Activated CD8-positive, alpha-beta memory T cell treated with anti-CD3 and anti-CD28 coated beads, Interleukin-2, amount 50 U/mL, for 24 hours (primary cell): ENCODE data around the gene MYZAP.

Experiments used
- DNase-seq: peaks from one replicate; pipeline ENCODE4 v3.0.0-alpha.2; 2020; ENCODE audit errors: extremely low read depth

The MYZAP gene

DNA sequence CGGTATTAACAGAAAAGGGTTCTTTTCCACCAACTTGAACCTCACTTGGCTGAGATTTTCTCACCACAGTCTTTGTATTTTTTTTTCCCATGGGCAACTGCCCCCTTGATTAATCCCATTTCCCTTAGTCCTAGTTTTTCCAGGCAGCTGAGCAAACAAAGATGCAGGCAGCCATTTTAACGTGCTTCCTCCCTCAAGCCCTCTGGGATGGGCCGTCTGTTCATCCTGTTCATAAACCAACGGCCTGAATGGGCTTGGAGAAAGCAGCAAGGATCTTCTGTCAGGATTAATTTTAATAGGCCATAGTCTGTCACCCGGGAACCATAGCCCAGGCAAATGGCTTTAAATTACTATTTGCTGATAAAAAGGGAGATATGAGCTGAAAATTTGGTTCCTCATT, 104.4 kb downstream of the MYZAP start:
- no peak for DNase-seq

- DNase-seq, result no peak
Observed at GRCh38 chr15:57697588-57697987, 105.9 kb downstream of the MYZAP start.

- no peak for DNase-seq
Observed at GRCh38 chr15:57698243-57698642, 106.5 kb downstream of the MYZAP start.

GRCh38 chr15:57698991-57699390, 107.3 kb downstream of the MYZAP start:
- DNase-seq, result no peak

DNA sequence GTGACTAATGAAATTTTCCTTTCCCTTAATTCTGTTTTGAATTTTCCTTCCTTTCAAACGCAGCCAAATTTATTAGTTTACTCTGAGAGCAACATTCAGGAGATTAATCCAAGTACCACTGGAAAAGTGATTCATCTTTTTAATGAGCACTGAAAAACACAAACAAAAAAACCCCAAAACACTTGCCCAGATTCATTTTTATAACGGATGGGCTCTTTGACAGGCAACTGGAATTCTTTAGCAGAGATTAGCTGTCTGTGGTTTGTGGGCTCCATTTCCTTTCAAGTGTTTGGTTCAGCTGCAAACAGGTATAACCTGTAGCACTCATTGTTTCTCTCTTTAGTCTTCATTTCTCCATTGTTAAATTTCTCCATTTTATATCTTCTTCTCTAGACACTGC, 111.7 kb downstream of the MYZAP start:
- no peak for DNase-seq

DNA sequence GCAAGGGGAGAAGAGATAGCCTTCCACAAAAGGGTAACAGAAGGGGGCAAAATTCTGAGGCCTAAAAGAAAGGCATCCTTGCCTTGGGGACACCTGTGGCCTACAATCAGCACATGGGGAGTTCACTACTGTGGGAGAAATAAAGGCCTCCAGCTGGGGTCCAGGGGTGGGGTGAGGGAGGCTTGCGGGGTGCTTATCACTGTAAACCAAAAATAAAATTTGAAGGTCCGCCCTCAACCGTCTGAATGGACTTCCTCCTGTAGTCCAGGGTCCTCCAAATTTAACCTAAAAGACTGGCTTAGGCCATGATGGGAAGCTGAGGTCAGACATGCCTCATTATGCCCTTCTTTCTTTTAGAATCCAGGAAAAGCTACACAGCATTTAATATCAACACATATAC, 112.7 kb downstream of the MYZAP start:
- DNase-seq, result no peak

GRCh38 chr15:57705746-57706404, 114.2 kb downstream of the MYZAP start:
- no peak for DNase-seq

- peak; percentile 85 for DNase-seq
Observed at GRCh38 chr15:57706405-57707209, 114.9 kb downstream of the MYZAP start, which contains the start of gene POLR2M. POLR2M (plus strand) TSS chr15:57706714; CDS start chr15:57706843, 129 bp downstream.

DNA sequence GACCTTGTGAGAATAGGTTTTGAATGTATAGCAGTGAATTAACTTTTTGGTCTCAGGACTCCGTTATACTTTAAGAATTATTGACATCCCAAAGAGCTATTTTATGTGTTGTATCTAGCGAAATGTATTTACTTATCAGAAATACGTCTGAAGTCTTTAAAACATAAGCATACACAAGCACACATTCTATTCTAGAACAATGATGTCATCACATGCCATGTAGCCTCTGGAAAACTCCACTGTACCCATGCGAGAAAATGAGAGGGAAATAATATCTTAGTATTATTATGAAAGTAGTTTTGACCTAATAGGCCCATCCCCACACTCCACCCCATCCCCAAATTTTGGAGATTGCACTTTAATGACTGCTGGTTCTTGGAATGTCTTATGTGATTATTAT, 116.3 kb downstream of the MYZAP start:
- DNase-seq, result no peak

DNA sequence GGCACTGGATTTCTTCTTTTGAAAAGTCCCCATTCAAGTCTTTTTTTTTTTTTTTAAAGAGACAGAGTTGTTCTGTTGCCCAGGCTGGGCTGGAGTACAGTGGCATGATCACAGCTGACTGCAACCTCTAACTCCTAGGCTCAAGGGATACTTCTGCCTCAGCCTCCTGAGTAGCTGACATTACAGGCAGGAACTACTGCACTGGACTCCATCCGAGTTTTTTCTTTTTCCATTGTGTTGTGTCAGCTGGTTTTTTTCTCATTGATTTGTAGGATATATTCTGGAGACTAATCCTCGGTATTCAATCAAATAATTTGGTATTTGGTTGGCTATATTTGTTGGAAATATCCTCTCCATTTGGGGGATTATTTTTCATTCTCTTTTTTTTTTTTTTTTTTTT, 126.6 kb downstream of the MYZAP start:
- DNase-seq, result no peak

DNA sequence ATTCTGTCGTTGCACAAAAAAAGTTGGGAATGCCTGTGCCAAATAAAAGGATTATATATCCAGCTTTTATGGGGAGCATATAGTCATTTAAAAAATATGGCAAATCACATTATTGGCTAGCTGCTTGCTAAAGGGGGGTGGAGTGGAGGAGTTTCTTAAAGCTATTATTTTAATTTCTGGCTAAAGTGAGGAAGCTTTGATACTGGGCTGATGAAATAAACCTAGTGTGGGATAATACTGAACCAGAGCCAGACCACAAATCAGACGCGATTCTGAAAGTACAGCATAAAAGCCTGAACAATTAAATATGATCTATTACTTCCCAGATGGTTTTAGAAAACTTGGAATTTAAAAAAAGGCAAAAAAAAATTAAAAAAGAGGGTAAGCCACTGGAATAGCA, 129.2 kb downstream of the MYZAP start:
- no peak for DNase-seq

GRCh38 chr15:57726411-57726810, 134.7 kb downstream of the MYZAP start:
- no peak for DNase-seq

- no peak for DNase-seq
Observed at GRCh38 chr15:57727031-57727430, 135.3 kb downstream of the MYZAP start.

DNA sequence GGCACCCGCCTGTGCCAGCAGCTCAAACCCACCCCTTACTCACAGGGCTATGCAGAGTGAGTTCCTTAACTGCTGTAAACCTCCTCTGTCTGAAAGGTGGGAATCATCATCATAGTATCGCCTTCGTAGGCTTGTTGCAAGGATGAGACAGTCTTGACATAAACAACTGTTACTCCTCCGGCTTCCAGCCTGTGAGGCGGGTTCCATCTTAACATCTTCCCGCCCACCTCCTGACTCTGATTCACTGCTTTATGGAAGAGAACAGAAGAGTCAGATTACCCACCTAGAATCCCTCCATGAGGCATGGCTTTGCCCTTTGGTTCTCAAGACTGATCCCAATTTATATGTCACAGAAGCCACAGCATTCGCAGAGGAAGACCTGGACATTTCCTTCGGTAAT, 136.7 kb downstream of the MYZAP start:
- DNase-seq, result no peak

DNA sequence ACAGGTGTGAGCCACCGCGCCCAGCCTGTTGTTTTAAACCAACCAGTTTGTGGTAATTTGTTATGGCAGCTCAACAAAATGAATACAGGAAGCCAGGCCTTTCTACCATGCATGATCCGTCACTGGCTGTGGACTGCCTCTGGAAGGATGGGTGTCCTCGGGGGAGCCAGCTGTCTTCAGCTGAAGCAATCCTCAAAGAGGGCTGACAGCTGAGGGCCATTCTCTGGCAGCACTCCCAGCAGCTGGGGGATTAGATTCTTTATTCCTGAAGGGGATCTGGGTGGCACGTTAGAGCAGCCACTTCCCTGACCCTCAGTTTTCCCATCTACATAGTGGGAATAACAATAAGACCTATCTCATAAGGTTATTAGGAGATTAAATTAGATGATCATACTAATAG, 139.2 kb downstream of the MYZAP start:
- no peak for DNase-seq

DNA sequence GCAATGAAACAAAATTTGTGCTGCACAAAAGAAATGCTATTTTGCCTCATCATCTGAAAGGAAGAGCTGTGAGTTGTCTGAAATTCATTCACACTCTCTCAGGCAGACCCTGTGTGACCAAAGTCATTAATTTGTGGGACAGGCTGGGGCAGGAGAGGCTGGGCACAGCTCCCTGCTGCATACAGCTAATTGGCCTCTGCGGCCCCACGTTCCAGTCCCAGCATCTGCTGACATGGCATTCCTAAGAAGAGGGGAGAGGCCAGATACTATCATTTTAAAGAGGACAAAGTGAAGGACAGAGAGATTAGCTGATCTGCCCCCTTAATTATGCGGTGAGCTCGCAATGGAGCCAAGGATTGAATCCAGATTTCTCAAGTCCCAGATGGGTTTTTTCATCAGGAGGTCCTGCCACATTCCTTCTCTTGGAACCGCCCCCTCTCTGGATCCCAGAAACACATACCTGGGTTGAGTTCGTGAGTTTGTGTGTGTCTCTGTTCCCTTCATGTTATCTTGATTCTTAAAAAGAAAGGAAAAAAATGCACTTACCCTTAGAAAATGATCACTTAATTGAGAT, 139.9 kb downstream of the MYZAP start:
- DNase-seq, result no peak

GRCh38 chr15:57732526-57733331, 141.0 kb downstream of the MYZAP start:
- peak; percentile 17 for DNase-seq

DNA sequence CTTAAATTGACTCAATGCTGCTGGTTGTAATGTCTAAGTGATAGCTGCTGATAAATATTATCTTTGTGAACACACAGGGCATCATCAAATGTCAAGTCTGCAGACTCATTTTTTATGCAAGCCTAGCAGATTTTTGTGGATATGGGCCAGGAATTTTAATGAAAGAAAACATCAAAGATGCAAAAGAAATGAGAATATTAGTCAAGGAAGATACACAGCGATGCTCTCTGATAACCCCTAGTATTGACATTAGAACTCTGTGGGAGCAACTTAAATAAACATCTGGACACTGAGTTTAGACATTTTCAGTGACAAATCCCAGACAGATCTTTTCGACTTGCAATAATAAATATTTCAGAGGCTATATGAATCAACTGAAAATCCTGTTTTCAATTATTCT, 143.2 kb downstream of the MYZAP start:
- DNase-seq, result no peak
